HTERT RPE-1 (cell line): ENCODE results near the gene ZNF414.
"Not testable (repeated sequence)": the region's sequence is repeated elsewhere in the genome, so short reads cannot be mapped to it uniquely, and the experiment has no call there.

Source experiments
- in situ Hi-C: fragments of 300-500 bp; cut with MboI; formaldehyde crosslinking; loops from 4 replicates; pipeline ENCODE4 v1.14.3; 2020; ENCODE audit warnings: low sequenced_read_pairs

Gene ZNF414, protein sequence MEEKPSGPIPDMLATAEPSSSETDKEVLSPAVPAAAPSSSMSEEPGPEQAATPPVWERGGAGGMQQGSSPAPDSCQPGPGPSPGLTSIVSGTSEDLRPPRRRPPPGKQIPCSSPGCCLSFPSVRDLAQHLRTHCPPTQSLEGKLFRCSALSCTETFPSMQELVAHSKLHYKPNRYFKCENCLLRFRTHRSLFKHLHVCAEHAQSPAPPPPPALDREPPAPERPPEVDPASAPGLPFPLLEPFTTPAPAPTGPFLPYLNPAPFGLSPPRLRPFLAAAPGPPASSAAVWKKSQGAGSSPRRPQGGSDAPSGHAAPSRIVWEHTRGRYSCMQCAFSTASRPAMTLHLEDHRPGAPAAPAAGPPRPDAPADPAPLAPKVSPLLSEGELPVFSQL

DNA sequence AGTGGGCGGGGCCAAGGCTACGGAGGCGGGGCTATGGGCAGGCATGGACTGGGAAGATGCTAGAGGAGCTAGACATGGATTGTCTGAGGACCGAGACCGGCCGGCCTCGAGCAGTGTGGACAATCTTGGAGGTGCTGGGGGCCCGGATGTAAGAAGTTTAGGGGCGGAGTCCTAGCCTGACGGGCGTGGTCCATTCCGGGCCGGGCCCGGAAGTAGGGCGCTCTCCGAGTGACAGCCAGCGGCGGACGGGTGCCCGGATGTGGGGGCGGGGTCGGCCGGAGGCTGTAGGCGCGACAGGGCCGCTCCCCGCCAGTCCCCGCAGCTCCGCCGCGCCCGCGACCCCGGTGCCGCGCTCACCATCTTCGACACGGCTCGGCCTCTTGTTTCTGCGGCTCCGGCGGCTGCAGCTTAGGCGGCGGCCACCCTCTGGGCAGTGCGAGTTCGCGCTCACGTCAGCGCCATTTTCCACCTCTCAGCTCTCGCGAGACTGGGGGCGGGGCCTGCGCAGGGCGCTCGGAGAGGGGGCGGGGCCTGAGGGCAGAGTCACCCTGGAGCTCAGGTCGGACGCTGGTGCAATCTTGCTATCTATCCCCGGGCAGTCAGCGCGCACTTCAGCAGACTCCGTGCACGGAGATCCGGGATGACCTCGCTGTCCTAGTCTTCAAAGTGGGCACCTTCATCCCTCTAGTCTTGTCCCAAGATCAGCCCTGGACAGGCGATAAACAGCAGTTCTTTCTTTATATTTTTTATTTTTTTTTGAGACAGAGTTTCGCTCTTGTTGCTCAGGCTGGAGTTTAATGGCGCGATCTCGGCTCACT, at the start of gene ZNF414:
TSS of gene ZNF414 (minus strand) at position 481 of the 818 bp plus-strand sequence. CDS start at position 360, 121 bp downstream.
- in situ Hi-C loops, result no loop called here

DNA sequence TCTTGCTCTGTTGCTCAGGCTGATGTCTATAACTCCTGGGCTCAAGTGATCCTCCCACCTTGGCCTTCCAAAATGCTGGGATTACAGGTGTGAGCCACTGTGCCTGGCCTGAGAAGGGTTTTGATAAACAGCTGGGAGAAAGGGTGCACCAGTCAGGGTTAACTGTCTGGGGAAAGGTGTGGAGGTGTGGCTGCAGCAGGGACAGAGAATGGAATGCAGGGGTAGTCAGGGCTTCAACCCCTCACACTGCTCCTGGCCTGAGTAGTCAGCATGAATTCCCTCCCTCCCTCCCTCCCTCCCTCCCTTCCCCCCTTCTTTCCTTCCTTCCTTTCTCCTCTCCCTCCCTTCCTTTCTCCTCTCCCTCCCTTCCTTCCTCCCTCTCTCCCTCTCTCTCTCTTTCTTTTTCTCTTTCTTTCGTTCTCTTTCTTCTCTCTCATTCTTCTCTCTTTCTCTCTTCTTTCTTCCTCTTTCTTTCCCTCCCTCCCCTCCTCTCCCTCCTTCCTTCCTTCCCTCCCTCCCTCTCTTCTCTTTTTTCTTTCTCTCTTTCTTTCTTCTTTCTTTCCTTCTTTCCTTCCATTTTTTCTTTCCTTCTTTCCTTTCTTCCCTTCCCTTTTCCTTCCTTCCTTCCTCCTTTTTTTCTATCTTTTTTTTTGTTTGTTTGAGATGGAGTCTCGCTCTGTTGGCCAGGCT, 47.3 kb upstream of the ZNF414 start:
- in situ Hi-C loops, result no loop called here

DNA sequence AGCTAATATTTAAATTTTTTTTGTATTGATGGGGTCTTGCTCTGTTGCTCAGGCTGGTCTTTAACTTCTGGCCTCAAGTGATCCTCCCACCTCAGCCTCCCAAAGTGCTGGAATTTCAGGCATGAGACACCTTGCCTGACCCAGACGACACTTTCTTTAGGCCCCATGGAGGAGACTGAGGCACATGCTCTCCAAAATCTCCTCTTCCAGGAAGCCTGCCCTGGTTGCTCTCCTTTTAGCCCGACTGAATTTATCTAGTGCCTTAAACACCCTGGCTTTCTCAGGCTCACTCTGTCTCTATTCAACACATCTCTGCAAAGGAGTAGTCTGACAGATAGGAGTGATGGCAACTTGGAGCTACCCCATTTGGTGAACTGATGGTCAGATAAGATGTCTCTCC, 44.4 kb upstream of the ZNF414 start:
- in situ Hi-C loops, result no loop called here

DNA sequence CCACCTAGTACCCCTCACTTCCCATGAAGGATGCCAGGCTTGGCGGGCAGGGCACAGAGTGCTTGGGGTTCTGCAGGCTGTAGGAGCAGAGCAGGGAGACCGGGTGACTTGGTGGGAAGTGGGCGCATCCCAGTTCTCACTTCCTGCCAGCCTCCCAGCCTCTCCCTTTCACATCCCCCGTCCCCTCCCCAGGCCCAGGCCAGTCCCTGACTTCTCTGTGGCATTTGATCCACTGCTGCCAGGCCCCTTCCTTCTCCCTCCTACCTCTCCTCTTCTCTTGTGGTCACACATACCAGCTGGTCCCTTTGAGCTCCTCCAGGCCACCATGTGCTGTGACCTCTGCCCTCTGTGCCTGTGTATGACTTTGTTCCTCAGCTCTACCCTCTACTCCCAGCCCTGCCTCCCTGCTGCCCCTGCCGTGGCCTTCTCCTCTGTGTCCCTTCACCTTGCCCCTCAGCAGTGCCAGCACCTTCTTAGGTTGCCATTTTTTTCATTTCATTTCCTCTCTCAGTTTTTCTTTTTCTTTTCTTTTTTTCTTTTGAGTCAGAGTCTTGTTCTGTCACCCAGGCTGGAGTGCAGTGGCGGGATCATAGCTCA, 43.8 kb upstream of the ZNF414 start:
- in situ Hi-C loops, result no loop called here

DNA sequence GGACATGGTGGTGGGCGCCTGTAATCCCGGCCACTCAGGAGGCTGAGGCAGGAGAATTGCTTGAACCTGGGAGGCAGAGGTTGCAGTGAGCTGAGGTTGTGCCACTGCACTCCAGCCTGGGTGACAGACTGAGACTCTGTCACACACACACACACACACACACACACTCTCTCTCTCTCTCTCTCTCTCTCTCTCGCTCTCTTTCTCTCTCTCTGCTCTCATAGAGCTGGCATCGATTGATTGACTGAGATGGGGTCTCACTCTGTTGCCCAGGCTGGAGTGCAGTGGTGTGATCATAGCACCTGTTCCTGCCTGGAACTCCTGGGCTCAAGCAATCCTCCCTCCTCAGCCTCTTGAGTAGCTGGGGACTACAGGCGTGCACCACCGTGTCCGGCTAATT, 39.8 kb upstream of the ZNF414 start:
- in situ Hi-C loops, result not testable (repeated sequence)

DNA sequence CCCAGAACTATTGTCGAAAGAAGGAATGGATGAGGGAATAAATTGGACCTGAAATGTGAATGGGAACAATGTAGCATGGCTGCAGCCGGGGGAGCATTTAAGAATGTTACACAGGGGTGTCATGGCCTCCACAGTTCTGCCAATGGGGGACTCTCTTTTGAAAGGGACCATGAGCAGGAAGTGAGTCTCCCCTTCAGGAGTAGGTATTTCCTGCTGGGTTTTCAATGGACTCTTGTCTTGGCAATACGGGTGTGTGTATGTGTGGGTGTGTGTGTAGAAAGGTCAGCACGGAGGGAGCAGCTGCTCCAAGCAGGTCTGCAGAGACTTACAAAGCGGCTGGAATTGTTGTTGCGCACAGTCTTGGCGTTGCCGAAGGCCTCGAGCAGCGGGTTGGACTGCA, 38.8 kb upstream of the ZNF414 start:
- in situ Hi-C loops, result no loop called here

DNA sequence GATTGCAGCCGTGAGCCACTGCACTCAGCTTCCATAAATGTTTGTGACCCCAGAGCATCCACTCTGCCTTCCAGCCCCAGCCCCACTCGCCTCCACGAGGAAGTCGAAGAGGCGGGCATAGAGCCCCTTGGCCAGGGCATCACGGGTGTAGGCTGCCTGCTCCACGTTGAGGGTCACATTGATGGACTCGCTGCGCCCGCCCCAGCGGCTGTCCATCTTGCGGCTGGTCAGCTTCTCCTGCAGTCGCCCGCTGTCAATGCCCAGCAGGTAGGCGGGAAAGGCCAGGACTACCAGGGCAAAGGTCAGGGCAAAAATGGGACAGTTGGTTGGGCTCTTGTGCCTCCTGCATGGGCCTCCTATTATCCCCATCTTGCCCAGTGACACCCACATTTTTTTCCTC, 36.1 kb upstream of the ZNF414 start:
- in situ Hi-C loops, result no loop called here

DNA sequence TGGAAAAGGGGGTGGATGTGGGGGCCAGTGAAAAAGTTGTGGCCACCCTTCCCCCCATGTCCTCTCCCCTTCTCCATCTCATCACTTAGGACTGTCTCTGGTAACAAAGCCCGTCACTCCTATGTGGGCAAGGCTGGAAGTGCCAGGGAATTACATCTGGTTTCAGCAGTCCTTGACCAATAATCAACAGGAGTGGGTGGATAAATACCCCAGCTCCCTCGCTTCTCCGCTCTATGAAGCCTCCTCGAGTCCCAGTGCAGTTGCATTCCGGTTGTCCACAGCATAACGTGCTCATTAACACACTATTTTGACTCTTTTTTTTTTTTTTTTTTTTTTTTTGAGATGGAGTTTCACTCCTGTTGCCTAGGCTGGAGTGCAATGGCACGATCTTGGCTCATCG, 31.8 kb upstream of the ZNF414 start:
- in situ Hi-C loops, result no loop called here

DNA sequence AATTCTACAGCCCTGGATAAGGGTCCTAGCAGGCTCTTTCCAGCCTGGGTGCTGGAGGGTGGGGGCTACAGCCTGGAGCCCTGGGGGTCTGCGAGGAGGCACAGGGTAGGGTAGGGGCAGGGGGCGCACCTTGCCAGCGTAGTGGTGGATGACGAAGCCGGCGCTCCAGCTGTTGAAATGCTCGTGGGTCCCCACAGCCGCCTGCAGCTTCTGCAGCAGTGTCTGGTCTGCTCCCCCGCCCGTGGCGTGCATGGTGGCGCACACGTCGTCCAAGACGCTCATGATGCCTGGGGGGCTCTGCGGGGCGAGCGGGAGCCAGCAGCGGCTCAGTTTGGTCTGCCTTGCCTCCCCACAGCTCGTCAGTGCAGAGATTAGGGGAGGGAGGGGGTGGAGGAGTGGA, 30.2 kb upstream of the ZNF414 start:
- in situ Hi-C loops, result no loop called here

DNA sequence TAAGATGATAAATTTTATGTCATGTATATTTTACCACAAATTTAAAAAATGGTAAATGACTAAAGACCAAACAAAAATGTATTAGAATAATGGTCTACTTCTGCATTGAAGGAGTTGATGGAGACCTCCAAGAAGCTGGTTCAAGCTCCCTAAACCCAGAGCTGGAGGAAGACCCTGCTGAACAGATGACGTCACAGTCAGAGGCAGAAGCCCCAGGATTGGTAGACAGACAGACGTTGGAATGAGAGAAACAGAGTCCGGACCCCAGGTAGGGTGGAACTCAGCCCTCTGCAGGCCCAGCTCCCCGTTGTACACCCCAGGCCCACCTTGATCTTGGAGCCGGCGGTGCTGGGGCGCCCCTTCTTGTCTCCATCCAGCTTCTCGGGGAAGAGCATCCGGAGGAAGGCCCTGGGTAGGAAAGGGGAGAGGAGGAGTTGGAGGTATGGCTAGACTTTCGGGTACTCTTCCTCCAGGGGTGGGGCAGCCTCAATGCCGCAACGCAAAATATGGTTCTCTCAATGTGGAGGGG, 25.7 kb upstream of the ZNF414 start:
- in situ Hi-C loops, result no loop called here

DNA sequence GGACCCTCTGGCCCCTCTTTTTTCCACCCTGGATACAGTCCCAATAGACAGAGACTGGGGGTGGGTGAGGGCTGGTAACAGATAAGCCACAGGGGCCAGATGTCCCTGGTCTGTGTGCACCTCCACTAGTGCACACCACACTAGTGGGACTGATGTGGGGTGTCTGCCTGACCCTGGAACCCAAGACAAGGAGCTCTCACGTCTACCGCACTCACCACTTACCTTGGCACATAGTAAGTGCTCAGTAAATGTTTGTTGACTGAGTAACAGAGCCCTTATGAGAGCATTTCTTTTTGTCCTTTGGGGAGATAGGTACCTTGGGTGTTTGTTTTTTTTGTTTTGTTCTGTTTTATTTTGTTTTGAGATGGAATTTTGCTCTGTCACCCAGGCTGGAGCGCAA, 23.1 kb upstream of the ZNF414 start:
- in situ Hi-C loops, result no loop called here

DNA sequence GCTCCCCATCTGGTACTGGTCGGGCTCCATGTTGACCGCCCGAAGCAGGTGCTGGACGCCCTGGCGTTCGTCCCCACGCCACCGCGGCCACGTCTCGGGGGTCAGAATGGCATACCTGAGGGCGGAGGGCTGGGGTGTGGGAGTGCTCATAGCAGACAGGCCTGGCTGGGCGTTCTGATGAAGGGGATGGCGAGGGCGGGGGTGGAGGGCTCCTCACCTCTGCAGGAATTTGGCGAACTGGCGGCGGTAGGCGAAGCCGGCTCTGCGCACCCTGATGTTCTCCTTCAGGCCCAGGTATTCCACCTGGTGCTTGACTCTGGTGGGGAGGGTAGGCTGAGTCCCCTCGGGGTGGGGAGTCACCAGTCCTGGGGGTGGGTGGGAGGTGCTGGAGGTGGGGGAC, 22.3 kb upstream of the ZNF414 start:
- in situ Hi-C loops, result no loop called here

DNA sequence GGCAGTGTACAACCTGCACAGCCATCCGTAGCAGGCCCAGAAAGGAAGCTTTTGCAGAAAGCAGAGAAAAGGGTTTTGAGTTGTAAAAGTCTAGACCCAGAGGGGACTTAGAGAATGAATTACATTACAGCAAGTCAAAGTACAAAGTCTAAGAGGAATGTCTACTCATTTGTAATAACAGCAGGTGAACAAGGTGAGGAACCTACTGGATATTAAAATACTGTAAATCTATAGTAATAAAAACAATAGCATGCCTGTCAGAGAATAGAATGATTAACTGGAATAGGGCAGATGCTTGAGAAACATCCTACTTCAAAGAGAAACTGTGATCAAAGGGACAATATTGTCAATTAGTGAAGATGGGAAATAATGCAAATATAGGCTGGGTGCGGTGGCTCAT, 18.3 kb upstream of the ZNF414 start:
- in situ Hi-C loops, result no loop called here

DNA sequence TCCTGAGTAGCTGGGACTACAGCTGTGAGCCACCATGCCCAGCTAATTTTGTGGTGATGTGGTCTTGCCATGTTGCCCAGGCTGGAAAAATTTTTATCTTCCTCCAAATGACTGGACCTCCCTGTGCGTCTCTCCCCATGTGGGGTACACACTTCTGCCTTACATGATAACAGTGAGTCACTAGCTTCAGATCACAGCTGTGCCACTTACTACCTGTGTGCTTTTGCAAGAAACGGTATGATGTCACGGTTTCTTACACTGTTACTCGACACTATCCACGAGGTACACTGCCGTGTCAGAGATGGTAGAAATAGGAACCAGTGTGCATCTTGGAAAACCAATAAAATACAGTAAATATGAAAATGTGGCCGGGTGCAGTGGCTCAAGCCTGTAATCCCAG, 17.5 kb upstream of the ZNF414 start:
- in situ Hi-C loops, result no loop called here

DNA sequence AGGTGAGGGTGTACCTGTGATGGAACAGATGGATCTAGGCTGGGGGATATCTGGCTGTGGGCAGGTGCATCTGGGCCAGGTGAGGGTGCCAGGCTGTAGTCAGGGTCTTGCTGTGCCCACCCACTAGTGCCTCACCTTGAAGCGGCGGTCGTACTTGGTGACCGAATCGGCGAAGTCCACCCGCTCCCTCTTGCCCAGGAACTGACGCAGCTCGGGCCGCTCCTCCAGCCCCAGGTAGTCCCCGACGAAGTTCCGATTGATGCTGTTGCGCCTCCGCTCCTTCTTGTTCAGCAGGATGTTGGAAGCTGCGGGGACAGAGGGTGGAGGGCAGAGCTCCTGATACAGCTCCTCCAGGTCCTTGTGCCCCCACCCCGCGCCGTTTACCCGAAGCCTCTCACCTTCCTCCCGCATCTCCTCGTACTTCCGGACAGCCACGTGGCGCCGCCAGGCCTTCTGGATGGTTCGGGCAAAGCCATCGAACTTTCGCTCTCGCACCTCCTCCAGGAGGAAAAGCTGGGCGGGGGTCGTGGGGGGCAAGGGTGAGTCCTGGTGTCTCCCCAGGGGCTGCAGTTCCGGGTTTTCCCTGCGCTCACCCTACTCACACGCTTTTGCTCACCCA, 16.2 kb upstream of the ZNF414 start:
- in situ Hi-C loops, result no loop called here

DNA sequence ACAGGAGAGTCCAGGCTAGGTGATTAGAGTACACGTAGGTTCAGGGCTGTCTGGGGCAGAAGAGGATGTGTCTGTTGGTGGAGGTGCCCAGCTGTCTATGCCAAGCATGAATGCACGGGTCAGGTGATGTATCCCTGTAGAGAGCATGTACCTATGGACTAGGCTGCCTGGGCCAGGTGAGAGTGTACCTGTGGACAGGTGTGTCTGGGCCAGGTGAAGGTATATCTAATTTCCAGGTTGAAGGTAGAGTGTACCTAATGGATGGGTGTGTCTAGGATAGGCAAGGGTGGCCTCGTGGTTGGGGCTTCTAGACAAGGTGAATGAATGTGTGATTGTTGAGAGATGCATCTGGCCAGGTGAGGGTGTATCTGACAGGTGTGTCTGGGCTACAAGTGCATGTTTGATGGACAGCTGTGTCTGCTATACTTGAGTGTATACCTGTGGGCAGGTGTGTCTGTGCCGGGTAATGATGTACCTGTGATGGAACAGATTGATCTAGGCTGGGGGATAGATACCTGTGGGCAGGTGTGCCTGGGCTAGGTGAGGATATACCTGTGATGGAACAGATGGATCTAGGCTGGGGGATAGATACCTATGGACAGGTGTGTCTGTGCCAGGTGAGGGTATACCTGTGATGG, 15.5 kb upstream of the ZNF414 start:
- in situ Hi-C loops, result no loop called here

DNA sequence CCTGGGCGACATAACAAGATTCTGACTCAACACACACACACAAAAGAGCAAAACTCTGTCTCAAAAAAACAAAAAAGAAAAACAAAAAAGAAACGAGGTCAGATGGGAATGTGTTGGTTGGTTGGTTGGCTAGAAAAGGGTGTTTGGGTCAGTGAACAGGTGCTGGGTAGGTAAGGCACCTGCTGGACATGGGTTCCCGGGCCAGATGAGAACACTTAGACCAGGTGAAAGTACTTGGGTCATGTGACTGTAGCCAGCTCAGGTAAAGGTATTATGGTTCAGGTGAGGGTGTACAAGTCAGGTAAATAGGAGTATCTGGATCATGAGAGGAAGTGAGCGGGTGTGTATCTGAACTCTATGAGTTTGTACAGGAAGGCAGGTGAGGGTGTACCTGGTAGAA, 14.5 kb upstream of the ZNF414 start:
- in situ Hi-C loops, result no loop called here

DNA sequence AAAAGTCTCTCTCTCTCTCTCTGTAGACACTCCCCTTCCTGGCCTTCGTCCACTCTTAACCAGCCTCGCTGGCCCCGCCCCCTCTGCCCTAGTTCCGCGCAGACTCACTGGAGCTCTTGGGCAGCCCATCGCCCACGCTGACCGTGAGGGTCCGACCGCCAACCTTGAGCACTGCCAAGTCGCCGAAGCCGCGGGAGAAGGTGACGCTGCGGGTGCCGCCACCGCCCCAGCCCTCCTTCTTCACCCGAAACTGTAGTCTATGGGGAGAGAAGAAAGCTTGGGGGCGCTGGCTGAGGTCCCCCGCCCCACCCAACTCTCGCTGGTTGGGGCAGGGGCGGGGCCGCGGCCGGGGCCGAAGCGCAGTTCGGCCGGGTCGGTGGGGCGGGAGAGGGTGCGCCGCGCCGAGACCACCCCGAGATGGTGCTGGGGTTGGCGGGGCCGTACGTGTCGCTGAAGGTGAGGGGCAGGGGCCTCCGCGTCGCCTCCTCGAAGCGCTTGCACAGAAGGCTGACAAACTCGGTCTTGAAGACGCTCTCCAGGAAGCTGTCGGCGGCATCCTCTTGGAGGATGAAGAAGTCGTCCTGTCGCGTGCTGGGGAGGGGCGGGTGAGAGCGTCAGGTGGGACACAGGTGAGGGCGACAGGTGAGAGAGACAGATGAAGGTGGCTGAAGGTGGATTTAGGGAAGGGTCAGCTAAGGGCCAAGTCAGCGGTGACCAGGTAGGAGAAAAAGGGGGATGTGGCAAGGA, 12.6 kb upstream of the ZNF414 start:
- in situ Hi-C loops, result no loop called here

DNA sequence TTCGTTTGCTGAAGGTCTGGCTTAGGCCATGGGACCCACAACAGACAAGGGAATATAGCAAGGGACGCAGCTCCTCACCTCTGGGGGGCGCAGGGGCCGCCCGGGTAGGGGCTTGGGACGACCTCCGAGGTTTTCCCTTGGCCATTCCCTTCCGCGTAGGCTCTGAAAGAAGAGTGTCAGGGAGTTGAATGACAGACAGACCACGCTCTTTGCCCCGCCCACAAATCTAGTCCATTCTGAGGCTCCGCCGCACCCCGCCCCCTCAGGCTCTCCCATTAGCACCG, 11.4 kb upstream of the ZNF414 start:
- in situ Hi-C loops, result no loop called here

DNA sequence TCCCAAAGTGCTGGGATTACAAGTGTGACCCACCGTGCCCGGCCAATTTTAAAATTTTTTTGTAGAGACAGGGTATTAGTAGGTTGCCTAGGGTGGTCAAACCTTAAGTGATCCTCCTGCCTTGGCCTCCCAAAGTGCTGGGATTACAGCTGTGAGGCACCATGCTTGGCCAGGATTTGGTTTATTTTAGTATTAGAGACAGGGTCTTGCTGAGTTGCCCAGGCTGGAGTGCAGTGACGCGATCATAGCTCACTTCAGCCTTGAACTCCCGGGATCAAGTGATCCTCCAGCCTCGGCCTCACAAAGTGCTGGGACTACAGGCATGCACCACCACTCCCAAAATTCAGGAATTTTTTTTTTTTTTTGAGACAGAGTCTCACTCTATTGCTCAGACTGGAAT, 5.4 kb upstream of the ZNF414 start:
- in situ Hi-C loops, result no loop called here
